Gastrocnemius medialis (tissue), 4 donors: Measurements from ENCODE around the gene TSPY2.
"Not testable (repeated sequence)": the region's sequence is repeated elsewhere in the genome, so short reads cannot be mapped to it uniquely, and the experiment has no call there.

Experiments used
- POLR2A ChIP-seq, 2 donors: fragments of 450-650 bp; IDR thresholded peaks; one replicate each; pipeline ENCODE4 v1.6.1; 2017; ENCODE audit warnings: antibody characterized with exemption in 2 of 2, mild to moderate bottlenecking in 2 of 2, moderate library complexity in 2 of 2
- TF ChIP-seq, protein P1 (sequence below), 5 experiments: fragments of 450-650 bp in 3 of 5; fragments of 200-600 bp in 2 of 5; sonication (generic) in 2 of 5; IDR thresholded peaks in 4 of 5; conservative IDR thresholded peaks in 1 of 5; 1 replicate in 4 of 5; 2 replicates in 1 of 5; pipeline ENCODE4 v1.5.1; 2016 to 2019; ENCODE audit warnings: antibody characterized with exemption in 5 of 5, mild to moderate bottlenecking in 3 of 5, moderate library complexity in 3 of 5

DNA sequence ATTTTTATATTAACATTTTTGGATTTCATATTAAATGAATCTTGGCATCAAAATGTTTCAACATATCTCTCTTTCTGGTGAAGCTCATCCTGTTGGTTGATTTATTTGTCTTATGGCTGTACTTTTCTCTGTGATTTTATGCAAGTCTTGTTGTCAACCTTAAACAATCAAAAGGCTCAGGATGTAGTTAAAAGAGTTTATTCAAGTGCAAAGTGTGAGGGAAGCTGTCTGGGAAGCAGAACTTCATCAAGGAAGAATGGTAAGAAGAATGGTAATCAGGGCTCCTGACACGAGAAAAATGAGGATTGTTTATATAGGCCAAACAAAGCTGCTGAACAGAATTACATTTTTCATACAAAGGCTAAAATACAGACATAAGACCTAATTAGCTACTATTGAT lies 29.0 kb upstream of the TSPY2 start:
- not testable (repeated sequence) for TF ChIP-seq POLR2A (IDR thresholded peaks at IDR 0.05)
- TF ChIP-seq, protein P1, sequence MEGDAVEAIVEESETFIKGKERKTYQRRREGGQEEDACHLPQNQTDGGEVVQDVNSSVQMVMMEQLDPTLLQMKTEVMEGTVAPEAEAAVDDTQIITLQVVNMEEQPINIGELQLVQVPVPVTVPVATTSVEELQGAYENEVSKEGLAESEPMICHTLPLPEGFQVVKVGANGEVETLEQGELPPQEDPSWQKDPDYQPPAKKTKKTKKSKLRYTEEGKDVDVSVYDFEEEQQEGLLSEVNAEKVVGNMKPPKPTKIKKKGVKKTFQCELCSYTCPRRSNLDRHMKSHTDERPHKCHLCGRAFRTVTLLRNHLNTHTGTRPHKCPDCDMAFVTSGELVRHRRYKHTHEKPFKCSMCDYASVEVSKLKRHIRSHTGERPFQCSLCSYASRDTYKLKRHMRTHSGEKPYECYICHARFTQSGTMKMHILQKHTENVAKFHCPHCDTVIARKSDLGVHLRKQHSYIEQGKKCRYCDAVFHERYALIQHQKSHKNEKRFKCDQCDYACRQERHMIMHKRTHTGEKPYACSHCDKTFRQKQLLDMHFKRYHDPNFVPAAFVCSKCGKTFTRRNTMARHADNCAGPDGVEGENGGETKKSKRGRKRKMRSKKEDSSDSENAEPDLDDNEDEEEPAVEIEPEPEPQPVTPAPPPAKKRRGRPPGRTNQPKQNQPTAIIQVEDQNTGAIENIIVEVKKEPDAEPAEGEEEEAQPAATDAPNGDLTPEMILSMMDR (IDR thresholded peaks at IDR 0.05 in 4 of 5, conservative IDR thresholded peaks at IDR 0.05 in 1 of 5) = not testable (repeated sequence)
